ENCODE results near the gene HTRA2. TPM values are rescaled to one million over a fixed set of nuclear protein-coding genes. Genes with fewer than 3 reads are reported as not detected.

Gene HTRA2
- total and polyA plus RNA-seq, 9 of the 15 experiments (the other 6 are each of a cell fraction or from before 2014, with no cell fraction given), result 54.2 to 71.2 (median 65.8) TPM

DNA sequence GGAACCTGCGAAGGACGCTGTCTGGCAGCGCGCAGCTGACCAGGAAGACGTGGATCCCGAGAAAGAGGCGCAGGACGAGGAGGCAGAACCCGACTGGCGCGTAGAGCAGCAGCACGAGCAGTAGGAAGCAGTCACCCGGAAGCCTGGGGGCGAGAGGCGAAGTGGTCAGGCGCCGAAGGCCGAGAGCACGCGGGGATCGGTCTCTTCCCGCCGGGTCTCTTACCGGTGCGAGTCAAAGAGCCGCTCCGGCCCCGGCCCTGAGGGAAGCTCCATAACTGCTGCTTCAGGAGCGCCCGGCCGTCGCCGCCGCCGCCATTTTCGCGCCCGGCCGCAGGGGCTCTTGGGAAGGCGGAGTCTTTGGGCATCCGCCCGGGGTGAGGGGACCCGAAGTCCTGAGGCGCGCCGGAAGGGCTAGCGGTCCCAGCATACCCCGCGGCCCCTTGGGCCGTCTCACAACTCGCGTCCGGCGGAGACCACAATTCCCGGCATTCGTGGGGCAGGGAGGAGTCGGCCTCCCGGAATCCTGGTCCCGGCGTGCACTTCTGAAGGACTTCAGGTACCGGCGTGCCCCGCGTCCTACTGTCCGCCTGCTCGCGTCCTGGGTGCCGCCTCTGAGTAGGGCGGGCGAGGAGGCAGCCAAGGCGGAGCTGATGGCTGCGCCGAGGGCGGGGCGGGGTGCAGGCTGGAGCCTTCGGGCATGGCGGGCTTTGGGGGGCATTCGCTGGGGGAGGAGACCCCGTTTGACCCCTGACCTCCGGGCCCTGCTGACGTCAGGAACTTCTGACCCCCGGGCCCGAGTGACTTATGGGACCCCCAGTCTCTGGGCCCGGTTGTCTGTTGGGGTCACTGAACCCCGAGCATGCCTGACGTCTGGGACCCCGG lies at the start of gene HTRA2, which contains the start of gene AUP1 (continued):
- TF ChIP-seq ZNF639 (CRISPR knock-in tag; conservative IDR thresholded peaks at IDR 0.05 in 1 of 2, IDR thresholded peaks at IDR 0.05 in 1 of 2) (peak in 1 of 2 experiments; percentile 85; a peak in 2 of 4 replicates), NONO (IDR thresholded peaks at IDR 0.05; ENCODE audit: low read depth in 2 of 2, low read length in 1 of 2) (peak; percentile 32 to 61; a peak in 2 of 4 replicates), ARID2 (IDR thresholded peaks at IDR 0.05) (no peak), ATF7 (IDR thresholded peaks at IDR 0.05) (peak; percentile 75), ZNF143 (CRISPR knock-in tag; IDR thresholded peaks at IDR 0.05) (peak; percentile 89), PHB (CRISPR knock-in tag; IDR thresholded peaks at IDR 0.05) (0 out of 2 replicates have a peak, but pooled peaks have one; percentile 61), SIN3B (IDR thresholded peaks at IDR 0.05; ENCODE audit: low read depth) (peak; percentile 96), KAT8 (IDR thresholded peaks at IDR 0.05; ENCODE audit: low read depth) (0 out of 2 replicates have a peak, but pooled peaks have one; percentile 22), L3MBTL2 (IDR thresholded peaks at IDR 0.05) (peak; percentile 74), PRDM10 (IDR thresholded peaks at IDR 0.05; ENCODE audit: partially characterized antibody) (peak; percentile 44), MCM7 (IDR thresholded peaks at IDR 0.05) (no peak), ZNF445 (CRISPR knock-in tag; IDR thresholded peaks at IDR 0.05; ENCODE audit: low read depth) (no peak), BACH1 (tag; IDR thresholded peaks at IDR 0.05) (no peak)
- TF ChIP-seq, protein P1, sequence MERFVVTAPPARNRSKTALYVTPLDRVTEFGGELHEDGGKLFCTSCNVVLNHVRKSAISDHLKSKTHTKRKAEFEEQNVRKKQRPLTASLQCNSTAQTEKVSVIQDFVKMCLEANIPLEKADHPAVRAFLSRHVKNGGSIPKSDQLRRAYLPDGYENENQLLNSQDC (CRISPR knock-in tag; IDR thresholded peaks at IDR 0.05), result no peak
- TF ChIP-seq, protein P2, sequence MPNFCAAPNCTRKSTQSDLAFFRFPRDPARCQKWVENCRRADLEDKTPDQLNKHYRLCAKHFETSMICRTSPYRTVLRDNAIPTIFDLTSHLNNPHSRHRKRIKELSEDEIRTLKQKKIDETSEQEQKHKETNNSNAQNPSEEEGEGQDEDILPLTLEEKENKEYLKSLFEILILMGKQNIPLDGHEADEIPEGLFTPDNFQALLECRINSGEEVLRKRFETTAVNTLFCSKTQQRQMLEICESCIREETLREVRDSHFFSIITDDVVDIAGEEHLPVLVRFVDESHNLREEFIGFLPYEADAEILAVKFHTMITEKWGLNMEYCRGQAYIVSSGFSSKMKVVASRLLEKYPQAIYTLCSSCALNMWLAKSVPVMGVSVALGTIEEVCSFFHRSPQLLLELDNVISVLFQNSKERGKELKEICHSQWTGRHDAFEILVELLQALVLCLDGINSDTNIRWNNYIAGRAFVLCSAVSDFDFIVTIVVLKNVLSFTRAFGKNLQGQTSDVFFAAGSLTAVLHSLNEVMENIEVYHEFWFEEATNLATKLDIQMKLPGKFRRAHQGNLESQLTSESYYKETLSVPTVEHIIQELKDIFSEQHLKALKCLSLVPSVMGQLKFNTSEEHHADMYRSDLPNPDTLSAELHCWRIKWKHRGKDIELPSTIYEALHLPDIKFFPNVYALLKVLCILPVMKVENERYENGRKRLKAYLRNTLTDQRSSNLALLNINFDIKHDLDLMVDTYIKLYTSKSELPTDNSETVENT (CRISPR knock-in tag; IDR thresholded peaks at IDR 0.05), result 0 out of 2 replicates have a peak, but pooled peaks have one; percentile 61
- TF ChIP-seq, protein P3, sequence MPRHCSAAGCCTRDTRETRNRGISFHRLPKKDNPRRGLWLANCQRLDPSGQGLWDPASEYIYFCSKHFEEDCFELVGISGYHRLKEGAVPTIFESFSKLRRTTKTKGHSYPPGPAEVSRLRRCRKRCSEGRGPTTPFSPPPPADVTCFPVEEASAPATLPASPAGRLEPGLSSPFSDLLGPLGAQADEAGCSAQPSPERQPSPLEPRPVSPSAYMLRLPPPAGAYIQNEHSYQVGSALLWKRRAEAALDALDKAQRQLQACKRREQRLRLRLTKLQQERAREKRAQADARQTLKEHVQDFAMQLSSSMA (CRISPR knock-in tag; IDR thresholded peaks at IDR 0.05), result no peak

Measured in K562 (cell line).